ENCODE measurements around the gene HCN3.

GRCh38 chr1:155261493-155261851 lies 15.8 kb upstream of the HCN3 start:
- TF ChIP-seq GATA3 (IDR thresholded peaks at IDR 0.05; ENCODE audit: low read depth, low read length) (no peak), GATA2 (IDR thresholded peaks at IDR 0.05; ENCODE audit: low read depth, low read length) (no peak)

Data from SH-SY5Y (cell line).